K562 (cell line): ENCODE results near the gene NMNAT3.

Experiments used
- ARHGAP35 ChIP-seq: fragments of 450-650 bp; IDR thresholded peaks from 2 replicates; pipeline ENCODE4 v1.6.1; 2018; ENCODE audit not compliant: partially characterized antibody
- BRF2 ChIP-seq: IDR thresholded peaks from 3 replicates; pipeline ENCODE4 v1.6.1; 2011; ENCODE audit warnings: borderline replicate concordance, mild to moderate bottlenecking; ENCODE audit not compliant: insufficient read length, insufficient read depth
- CTCF ChIP-seq, 3 experiments: IDR thresholded peaks in 2 of 3; conservative IDR thresholded peaks in 1 of 3; 2 replicates each; pipeline ENCODE4 v1.5.1; 2011 to 2012; ENCODE audit warnings: low read length in 3 of 3, mild to moderate bottlenecking in 3 of 3, control low read depth in 2 of 3, improper control_type of control experiment in 1 of 3, inconsistent platforms in 1 of 3, low read depth in 1 of 3, mixed read lengths in 1 of 3, moderate library complexity in 1 of 3; ENCODE audit not compliant: insufficient read depth in 2 of 3
- HNRNPLL ChIP-seq: fragments of 200-400 bp; formaldehyde crosslinking; IDR thresholded peaks from 2 replicates; pipeline ENCODE4 v1.6.1; 2017; ENCODE audit warnings: low read length, low read depth, mild to moderate bottlenecking; ENCODE audit not compliant: poor library complexity, severe bottlenecking
- IRF2 ChIP-seq: sonication (generic); formaldehyde crosslinking; IDR thresholded peaks from 2 replicates; pipeline ENCODE4 v1.8.1; 2022; ENCODE audit warnings: mild to moderate bottlenecking, missing genetic modification reagents
- POLR2G ChIP-seq: fragments of 200-400 bp; formaldehyde crosslinking; IDR thresholded peaks from 2 replicates; pipeline ENCODE4 v1.6.1; 2017; ENCODE audit warnings: low read depth, mild to moderate bottlenecking, antibody characterized with exemption, low read length, moderate library complexity

- TF ChIP-seq BRF2 (no peak), POLR2G (no peak), CTCF (IDR thresholded peaks at IDR 0.05 in 2 of 3, conservative IDR thresholded peaks at IDR 0.05 in 1 of 3; ENCODE audit: insufficient read depth in 2 of 3, low read depth in 1 of 3, low read length in 3 of 3) (peak; percentile 26 to 50 (median 48); a peak in 5 of 6 replicates), ARHGAP35 (no peak), HNRNPLL (no peak), IRF2 (CRISPR knock-in tag) (no peak)
Observed at GRCh38 chr3:139564294-139564861, 113.4 kb downstream of the NMNAT3 start.
